CD4-positive, alpha-beta T cell treated with Interleukin-17A for 1 hour (primary cell): ENCODE measurements around the gene IGSF9B.

Experiments
- DNase-seq: peaks from one replicate; pipeline ENCODE4 v3.0.0-alpha.2; 2020

IGSF9B gene

DNA sequence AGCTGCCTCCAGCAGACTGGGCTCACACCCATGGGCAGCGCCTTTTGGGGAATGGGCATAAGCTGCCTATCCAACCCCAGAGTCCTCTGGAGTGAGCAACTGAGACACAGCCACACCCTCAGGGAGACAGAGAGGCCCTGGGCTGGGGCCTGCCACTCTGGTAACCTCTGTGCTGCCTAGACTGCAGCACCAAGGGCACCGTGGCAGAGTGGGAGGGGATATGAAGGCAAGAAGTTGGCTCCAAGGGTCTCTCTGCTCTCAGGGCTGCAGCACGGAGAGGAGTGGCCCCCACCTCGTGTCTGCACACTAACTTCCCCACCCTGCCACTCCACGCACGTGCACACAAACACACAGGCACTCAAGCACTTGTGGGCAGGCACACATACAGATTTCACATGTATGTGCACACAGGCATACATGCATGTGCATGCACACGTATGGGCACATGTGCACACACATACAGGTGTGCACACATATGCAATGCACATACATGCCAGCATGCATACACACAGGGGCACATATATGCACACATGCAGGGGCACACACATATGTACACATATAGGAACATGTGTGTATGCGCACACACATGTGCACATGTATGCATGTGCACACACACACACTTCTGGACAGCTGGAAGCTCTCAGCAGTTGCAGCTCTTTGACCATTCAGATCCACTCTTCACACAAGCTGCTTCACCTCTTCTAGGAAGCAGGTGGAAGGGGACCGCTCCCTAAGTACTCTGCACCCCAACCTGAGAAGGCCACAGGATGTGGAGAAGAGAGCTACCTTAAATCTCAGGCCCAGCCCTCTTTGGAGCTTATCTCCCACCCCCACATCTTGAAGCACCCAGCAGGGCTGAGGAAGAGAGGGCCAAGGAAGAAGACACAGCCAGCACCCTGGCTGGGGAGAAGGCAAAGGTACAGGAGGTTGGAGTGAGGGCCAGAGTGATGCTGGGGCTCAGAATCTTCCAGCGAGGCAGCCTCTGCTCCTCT lies 4.3 kb downstream of the IGSF9B start:
- DNase-seq, result no peak

DNA sequence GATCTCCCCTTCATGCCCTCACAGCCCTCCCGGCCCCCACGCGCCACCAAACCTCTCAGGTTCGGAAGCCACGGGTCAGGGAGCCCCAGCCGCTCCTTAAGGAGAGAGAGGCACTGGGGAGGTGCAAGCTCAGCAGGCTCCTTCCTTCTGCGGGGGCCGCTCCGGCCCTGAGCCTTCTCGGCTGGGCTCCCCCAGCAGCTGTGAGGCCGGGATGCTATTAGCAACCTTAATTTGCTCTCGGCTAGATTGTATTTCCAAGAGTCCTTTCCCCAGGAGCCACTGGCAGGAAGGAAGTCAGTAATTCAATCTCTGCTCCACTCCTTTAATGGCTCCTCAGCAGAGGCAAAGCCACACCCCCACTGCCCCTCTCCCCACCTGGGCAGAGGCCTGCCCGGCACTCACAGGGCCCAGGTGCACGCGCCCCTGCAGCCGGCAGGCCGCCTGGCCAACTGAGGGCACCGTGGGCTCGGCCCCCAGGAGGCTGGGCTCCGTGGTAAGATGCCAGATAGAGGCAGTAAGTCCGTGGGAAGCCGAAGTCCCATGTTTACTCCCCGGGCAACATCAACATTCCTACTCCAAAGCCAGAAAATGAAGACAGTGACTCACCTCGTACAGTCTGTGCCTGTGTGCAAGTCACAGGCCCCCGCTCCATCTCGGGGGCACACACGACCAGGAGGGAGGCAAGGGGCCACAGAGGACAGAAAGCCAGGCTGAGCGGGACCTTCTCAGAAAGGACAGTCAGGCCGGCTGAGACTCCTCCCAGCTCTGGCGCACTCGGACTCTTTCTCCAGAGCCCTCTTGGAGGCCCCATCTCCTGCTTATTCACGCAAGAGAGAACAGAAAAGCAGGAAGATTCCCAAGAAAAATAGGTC lies 5.2 kb downstream of the IGSF9B start:
- no peak for DNase-seq

DNA sequence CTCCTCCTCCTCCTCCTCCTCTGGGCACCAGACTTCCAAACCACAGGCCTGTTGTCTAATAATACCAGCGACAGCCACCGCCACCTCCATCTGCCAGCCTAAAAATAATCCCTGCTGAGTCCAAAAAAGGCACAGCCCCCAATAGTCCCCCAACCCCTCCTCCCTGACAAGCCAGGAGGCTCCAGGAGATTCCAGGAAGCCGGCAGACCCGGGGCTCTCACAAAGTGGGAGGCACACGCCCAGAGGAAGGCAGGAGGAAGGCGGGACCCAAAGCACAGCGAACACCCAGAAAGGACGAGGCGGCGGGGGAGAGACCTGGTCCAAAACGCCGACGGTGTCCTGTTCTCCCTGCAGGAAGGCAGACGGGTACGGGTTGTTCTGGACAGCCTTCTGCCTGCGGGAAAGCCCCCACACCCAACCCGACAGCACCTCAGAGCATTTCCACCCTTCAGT lies 5.9 kb downstream of the IGSF9B start:
- no peak for DNase-seq

DNA sequence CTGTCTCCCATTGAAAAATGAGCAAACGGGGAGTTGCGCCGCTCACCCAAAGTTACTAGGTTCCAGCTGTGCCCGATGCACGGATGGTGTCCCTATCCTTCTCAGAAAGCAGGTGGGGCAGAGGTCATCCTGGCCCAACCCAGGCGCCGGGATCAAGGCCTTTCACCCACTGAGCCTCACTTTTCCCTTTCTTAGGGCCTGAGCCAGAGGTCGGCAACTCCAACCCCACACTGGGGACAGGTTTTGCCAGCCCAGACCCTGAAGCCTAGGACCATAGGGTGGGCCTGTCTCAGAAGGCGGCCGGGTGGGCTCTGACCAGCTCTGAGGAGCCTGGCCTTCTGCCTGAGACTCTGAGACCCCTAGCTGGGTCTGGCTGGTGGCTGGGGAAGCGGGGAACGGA lies 6.3 kb downstream of the IGSF9B start:
- no peak for DNase-seq

DNA sequence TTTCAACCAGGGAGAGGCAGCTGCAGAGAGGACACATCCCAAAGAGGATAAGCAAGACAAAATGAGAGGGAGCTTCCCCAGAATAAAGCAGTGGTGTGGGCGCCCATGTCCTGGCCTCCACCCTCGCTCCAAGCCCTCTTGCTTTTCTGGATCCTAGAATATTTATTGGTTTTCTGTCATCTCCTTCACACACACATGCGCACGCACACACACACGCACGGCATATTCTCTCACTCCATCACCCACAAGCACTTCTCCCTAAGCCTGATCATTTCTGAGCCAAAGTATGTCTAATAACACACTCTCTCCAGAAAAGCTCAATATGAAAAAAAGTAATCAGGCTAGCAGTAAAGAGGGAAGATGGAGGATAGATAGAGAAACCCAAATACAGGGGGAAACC lies 7.6 kb downstream of the IGSF9B start:
- no peak for DNase-seq

DNA sequence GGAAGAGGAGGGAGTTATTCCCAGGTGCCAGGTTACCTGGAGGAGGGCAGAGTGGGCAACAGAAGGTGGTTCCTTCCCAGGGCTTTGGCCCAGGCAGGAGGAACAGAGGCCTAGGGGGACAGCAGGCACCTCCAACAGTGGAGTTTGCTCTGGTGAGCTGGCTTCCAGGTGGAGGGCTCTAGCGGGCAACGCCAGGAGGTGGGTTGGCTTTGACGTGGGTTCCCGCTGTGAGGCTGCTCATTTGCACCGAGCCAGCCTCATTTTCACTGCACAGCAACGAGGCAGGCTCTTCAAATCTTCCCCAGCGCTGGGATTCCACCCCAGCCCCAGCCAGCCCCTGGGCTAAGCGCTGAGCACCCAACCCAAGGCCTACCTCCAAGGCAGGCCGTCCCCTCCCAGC lies 8.1 kb downstream of the IGSF9B start:
- no peak for DNase-seq

DNA sequence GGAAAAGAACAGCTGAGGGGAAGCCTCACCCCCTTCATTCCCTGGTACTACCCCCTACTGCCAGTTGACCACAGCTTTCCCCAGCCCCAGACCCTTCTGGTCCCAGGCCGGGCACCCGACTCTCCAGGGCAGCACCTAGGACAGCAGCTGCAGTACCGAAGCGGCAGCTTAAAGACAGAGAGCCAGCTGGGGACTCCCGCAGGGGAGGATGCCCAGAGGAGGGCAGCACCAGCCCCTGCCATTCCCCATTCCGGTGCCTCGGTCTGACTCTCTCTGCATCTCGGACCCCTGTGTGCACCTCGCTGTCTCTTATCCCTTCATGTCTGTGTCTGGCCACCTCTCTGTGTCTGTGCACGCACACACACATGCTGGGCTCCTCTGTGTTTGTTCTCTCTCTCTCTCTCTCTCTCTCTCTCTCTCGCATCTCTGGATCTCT lies 9.4 kb downstream of the IGSF9B start:
- DNase-seq, result peak; percentile 71

DNA sequence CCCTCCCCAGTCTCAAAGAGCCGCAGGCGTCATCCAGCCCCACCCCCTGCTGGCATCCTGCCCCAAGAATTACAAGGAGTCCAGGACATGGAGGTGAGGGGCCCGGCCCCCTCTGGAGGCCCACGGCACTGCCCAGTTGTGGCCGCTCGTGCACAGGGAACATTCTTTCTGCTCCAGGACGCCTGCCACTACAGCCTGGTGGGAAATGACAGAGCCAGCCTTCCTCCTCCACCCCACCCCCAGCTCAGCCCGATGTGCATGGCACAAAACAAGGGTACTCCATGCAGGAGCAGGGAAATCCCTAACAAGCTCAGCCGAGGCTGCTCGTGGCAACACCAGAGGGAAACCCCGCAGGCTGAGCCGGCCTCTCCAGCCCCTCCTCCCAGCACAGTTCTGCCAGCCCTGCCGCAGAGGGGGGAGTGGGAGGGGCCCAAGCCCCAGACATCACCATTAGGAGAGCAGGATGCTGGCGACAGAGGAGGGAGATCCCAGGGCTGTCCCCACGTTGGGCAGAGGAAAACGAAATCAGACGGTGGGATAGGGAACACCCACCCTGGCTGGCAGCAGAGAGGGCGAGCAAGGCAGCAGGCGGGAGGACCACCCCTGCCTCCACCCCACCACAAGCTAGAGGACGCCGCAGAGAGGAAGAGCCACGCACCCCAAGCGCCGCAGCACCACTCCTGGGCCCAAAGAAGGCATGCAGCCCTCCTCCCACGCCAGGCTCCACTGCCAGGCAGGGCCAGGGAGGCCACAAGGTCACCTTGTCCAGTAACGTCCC lies 10.0 kb downstream of the IGSF9B start:
- peak; percentile 35 for DNase-seq

DNA sequence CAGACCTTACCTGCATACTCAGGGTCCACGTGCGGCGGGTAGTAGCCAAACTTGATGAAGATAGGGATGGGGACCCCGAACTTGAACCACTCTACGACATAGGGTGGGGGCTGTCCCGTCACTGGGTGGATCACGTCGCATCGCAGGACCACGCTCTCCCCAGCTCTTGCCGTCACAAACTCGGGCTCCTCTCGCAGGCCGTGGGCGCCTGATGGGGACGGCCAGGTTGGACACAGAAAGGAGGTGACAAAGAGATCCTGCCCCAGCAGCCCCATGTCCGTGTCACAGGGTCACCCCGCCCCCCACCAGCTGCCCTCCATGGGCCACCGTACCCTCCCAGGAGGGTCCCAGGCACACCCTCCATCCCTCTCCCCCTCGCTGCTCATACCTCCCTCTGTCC lies 10.7 kb downstream of the IGSF9B start:
- no peak for DNase-seq

DNA sequence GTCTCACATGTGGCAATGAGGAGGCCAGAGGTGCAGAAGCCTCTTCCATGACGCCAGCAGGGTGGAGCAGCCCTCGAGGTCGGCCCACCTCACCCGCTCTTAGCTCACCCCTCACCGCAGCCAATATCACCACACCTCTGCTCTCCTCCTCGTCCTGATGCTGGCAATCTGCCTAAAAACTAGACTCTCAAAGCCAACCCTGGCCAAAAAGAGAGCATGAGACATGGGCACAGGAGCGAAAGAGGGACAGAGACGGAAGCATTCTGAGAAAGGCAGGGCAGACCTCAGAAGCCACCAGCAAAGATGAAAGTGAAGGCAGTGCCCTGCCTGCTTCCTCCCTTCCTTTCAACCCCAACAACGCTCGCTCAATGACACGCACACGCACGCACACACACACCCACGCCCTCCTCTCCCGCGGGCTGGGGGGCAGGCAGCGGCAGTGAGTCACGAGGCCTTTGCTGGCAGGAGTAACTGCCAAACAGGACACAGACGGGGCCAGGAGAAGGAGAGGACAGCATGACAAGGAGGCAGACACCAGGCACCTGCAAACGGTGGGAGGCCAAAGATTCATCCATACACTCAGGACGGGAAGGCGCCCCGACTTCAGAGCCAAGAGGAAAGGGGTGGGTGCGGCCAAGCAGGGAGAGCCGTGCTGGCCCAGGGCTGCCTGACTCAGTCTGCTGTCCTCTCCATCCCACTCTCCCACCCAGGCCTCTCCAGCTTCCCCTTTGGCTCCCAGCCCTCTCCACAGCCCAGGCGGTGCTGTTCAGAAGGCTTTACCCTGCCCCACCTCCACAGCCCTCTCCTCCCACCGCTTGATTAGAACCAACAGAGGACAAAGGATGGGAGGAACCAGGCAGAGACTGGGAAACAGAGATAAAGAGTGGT lies 11.4 kb downstream of the IGSF9B start:
- peak; percentile 83 for DNase-seq

DNA sequence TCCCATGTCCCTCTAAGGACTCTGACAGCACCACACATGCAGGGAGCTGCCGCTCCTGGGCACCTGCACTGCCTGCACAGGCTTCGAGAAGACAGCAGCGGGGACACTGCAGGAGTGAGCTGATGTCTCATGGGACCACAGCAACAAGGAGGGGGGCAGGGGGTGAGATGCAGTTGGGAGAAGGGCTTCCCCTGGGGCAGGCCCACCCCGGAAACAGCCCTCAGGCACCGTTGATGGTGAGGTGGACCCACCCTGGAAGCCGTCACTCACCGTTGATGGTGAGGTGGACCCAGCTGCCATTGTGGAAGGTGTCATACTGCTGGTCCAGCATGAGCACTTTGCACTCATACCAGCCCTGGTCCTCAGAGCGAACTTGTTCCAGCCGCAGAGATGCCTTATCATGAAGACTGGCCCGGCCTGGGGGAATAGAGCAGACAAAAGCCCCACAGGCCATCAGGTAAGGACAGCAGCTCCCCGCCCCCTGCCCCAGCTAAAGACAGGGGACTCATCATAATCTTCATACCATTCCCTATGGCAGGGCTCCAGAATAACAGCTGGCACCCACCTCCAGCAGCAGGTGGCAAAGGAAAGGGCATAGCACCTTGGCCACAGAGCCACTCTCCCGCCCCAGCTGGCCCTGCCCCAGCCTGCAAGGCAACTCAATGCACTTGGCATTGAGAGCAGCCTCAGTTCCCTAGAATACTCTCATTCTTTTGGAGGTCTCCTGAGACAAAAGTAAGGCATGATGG lies 12.6 kb downstream of the IGSF9B start:
- no peak for DNase-seq

DNA sequence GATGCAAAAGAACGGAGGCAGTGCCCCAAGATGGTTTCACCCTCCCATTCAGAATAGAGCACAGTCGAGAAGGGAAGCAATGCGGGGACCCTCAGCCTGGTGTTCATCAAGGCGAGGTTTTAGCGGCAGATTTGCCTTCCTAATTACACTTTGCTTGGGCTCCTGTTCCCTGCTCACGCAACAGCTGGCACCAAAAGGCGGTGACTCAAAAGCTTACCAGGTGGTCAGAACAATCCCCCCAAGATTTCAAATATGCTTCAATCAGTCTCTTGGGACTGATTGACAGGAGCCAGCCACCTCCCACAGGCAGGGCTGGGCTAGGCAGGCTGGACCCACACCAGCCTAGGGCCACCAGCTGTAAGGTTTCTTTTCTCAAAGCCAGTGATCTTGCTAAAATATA lies 14.2 kb downstream of the IGSF9B start:
- DNase-seq, result no peak

DNA sequence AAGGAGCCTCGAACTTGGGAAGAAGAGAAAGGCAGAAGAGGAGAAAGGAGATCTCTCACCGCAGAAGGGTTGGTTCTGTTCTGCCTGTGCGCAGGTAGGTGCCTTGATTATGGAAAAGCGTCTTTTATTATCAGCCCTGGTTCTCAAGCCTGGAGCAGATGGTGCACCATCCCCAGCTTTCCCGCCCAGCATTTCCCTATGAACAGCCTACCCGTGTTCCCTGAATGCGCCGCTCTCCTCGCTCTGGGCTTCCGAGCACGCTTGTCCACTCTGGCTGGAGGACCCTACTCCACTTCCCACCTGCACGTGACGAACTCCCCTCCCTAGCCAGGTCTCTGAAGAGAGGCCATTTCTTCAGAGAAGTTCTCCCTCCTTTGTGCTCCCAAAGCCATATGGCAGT lies 15.2 kb downstream of the IGSF9B start:
- no peak for DNase-seq

DNA sequence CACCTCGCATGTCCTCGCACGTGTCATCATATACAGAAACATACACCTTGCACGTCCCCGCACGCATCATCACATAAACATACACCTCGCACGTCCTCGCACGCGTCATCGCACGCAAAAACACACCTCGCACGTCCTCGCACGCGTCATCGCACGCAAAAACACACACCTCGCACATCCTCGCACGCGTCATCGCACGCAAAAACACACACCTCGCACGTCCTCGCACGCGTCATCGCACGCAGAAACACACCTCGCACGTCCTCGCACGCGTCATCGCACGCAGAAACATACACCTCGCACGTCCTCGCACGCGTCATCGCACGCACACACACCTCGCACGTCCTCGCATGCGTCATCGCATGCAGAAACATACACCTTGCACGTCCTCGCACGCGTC lies 16.7 kb downstream of the IGSF9B start:
- no peak for DNase-seq

DNA sequence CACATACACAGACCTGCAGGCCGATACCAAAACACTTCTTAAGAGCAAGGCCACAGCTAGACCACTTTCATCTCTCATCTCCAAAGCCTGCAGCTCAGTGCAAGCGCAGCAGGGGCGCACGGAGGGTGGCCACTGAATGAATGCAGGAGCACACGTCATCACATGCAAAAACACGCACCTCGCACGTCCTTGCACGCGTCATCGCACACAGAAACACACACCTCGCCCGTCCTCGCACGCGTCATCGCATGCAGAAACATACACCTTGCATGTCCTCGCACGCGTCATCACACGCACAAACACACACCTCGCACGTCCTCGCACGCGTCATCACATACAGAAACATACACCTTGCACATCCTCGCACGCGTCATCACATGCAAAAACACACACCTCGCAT lies 17.2 kb downstream of the IGSF9B start:
- no peak for DNase-seq

DNA sequence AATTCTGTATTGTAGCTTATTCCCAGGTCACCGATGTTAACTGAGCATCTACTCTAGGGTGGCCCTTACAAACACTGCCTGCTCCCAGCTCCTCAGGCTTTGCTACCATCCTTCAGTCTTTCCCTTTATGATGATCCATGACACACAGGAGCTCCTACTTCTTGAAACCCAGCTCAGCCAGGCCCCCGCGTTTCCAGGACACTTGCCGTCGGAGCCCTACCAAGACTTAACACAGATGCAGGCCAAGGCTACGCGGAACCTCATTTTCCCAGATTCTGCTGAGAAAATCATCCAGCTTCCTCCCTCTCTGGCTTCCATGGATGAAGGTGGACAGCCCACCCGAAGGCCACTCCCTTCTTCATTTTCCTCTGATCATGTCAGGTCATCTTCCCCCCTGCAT lies 18.6 kb downstream of the IGSF9B start:
- no peak for DNase-seq

DNA sequence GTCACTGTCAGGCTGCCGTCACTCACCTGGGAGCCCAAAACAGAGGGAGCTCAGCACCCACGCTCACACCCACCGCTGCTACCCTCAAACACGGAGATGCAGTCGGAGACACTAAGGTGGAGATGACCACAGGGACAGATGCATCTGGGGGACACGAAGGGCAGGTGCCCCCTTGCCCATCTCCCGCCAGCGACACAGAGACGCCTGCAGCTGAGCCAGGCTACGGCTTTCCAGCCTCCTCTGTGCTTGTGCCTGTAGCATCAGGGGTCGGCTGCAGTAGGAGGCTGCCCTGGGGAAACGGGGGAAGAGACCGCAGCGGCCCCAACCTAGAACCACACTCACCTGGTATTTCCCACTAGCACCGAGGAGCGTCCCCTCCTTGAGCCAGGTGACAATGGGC lies 19.3 kb downstream of the IGSF9B start:
- DNase-seq, result no peak

DNA sequence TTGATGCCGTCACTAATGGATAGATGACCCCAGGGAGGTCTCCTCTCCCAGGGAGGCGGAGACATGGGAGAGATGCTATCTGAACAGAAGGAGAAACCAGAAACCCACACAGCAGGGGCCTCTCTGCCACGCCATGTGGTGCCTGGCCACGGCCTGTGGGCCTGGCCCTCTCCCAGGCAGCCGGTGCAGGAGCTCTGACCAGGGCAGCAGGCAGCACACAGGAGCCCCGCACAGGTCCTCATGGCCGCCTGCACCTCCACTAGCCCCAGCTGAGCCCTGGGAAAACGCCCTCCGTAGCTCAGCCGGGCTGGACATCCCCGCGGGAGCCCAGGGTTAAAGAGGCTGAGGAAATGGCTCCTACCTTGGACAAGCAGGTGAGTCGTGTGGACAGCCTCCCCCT lies 19.8 kb downstream of the IGSF9B start:
- no peak for DNase-seq

DNA sequence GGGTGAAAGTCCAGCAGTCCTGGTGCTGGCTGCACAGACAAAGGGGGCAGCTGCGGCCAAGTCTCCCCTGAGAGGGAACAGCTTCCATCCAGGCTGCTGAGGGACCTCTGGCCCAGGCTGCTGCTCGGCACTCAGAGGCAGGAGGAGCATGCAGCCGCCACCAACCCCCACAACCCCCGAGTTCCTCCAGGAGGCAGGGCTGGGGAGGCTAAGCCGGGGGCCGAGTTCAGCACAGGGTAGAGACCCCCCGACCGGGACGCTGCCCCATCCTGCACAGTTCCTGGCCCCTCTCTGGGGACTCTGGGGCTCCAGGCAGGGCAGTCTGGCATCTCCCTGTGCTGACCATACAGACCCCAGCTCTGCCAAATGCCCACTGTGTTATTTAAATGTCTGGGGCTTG lies 20.2 kb downstream of the IGSF9B start:
- no peak for DNase-seq

DNA sequence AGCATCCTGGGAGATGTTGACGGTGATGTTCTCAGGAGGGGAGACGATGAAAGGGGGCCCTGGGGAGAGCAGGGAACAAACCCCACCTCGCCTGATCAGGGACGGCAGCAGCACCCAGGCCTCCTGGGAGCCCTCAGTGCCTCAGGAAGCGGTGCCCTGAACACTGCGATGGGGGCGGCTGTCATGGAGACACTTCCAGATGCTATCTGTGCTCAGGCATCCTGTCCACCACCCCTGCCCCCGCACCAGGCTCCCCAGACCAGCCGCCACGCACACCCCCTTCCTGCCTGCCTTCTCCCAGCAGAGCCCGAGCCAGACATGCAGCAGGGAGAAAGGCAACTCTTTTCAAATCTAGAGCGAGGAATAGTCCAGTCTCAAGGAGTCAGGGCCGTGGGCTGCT lies 20.6 kb downstream of the IGSF9B start:
- no peak for DNase-seq

DNA sequence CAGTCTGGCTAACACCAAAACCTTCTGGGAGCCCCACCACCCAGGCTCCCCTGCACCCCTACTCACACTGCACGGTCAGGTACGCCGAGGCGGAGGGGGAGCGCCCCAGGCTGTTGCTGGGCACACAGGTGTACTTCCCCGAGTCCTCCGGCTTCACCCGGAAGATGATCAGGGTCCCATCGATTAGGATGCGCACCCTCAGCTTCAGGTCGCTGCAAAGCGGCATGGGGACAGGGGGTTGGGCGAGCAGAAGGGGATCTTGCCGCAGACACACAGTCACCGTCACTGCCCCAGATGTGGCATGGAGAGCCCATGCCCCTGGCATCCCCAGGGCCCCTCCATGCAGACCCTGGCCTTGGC lies 21.2 kb downstream of the IGSF9B start:
- no peak for DNase-seq
